Nucleus accumbens (tissue), 56 donors: Measurements from ENCODE around the gene DGKE.

Source experiments
- DNase-seq, 56 donors: peaks; one replicate each; lab custom pipeline; 2025; lab: John Stamatoyannopoulos, UW

DGKE gene

GRCh38 chr17:56810891-56811775 is 22.8 kb upstream of the DGKE start:
- DNase-seq = no peak

- no peak for DNase-seq
Measured at GRCh38 chr17:56812901-56813388, 21.0 kb upstream of the DGKE start.

- no peak for DNase-seq
Measured at GRCh38 chr17:56815711-56816110, 18.2 kb upstream of the DGKE start.

- no peak for DNase-seq
Measured at GRCh38 chr17:56817066-56817465, 16.9 kb upstream of the DGKE start.

- DNase-seq = no peak
Measured at GRCh38 chr17:56819030-56819429, 14.9 kb upstream of the DGKE start.

- peak in 33 of 56 donors; percentile 1 to 70 (median 19) for DNase-seq
Measured at GRCh38 chr17:56819431-56820145, 14.4 kb upstream of the DGKE start.

- DNase-seq = no peak
Measured at GRCh38 chr17:56820207-56820606, 13.7 kb upstream of the DGKE start.

- DNase-seq = no peak
Measured at GRCh38 chr17:56821847-56822534, 12.0 kb upstream of the DGKE start.

GRCh38 chr17:56822725-56823124 is 11.2 kb upstream of the DGKE start:
- DNase-seq = no peak

- DNase-seq = no peak
Measured at GRCh38 chr17:56823848-56824247, 10.1 kb upstream of the DGKE start.

GRCh38 chr17:56824503-56824902 is 9.4 kb upstream of the DGKE start:
- no peak for DNase-seq

GRCh38 chr17:56826611-56827414 is 7.1 kb upstream of the DGKE start:
- DNase-seq = no peak

- peak in 1 of 56 donors; percentile 9 for DNase-seq
Measured at GRCh38 chr17:56830726-56831368, 3.1 kb upstream of the DGKE start.

GRCh38 chr17:56831369-56832095 is 2.4 kb upstream of the DGKE start:
- DNase-seq = no peak

GRCh38 chr17:56832446-56832845 is 1.5 kb upstream of the DGKE start:
- no peak for DNase-seq

GRCh38 chr17:56833057-56833808 is 718 bp upstream of the DGKE start:
- peak in 39 of 56 donors; percentile 4 to 68 (median 32) for DNase-seq

GRCh38 chr17:56834380-56835263 is 671 bp downstream of the DGKE start:
- DNase-seq = peak in 37 of 56 donors; percentile 8 to 69 (median 45)
